GM23338 (cell line): ENCODE measurements around the gene MTPN.

Source experiments
- CTCF ChIP-seq, 2 experiments: fragments of 200-600 bp in 1 of 2; sonication (generic) in 1 of 2; conservative IDR thresholded peaks; 2 replicates each; pipeline versions ENCODE4 v1.5.1 to v1.6.1; 2016 to 2017; ENCODE audit warnings: antibody characterized with exemption in 2 of 2, low read depth in 2 of 2, mild to moderate bottlenecking in 2 of 2, moderate library complexity in 1 of 2
- REST ChIP-seq: IDR thresholded peaks from one replicate; pipeline ENCODE4 v1.6.1; 2018; ENCODE audit warnings: antibody characterized with exemption; ENCODE audit not compliant: unreplicated experiment

GRCh38 chr7:136015638-136016037 is 38.5 kb upstream of the MTPN start:
- TF ChIP-seq CTCF (conservative IDR thresholded peaks at IDR 0.05; ENCODE audit: low read depth in 2 of 2) (no peak), REST (no peak)
